Thymus (tissue), 11 donors: ENCODE data around the gene TRAPPC8. TPM values are rescaled to one million over a fixed set of nuclear protein-coding genes. Genes with fewer than 3 reads are reported as not detected.
"Not testable (repeated sequence)": the region's sequence is repeated elsewhere in the genome, so short reads cannot be mapped to it uniquely, and the experiment has no call there.

Source experiments
- DNase-seq, 9 donors: peaks; one replicate each; pipeline ENCODE4 v3.0.0-alpha.2; 2013; ENCODE audit warnings: low spot score in 9 of 9, low read depth in 6 of 9, missing footprints in 1 of 9
- H3K27ac ChIP-seq, 2 donors: one replicate each; pipeline ENCODE4 v1.5.1; 2013; ENCODE audit warnings: control low read depth in 1 of 2, low read depth in 1 of 2, low read length in 1 of 2, mild to moderate bottlenecking in 1 of 2, moderate library complexity in 1 of 2
- H3K27me3 ChIP-seq, 2 donors: one replicate each; pipeline ENCODE4 v1.5.1; 2013; ENCODE audit warnings: low read length in 1 of 2; ENCODE audit not compliant: control insufficient read depth in 2 of 2, insufficient read depth in 1 of 2
- H3K36me3 ChIP-seq, 2 donors: one replicate each; pipeline ENCODE4 v1.5.1; 2013; ENCODE audit warnings: low read length in 1 of 2, mild to moderate bottlenecking in 1 of 2, moderate library complexity in 1 of 2; ENCODE audit not compliant: control insufficient read depth in 2 of 2, insufficient read depth in 2 of 2
- H3K4me1 ChIP-seq, 2 donors: one replicate each; pipeline ENCODE4 v1.5.1; 2013; ENCODE audit warnings: low read length in 2 of 2; ENCODE audit not compliant: control insufficient read depth in 2 of 2, insufficient read depth in 2 of 2
- H3K4me3 ChIP-seq, 2 donors: one replicate each; pipeline ENCODE4 v1.5.1; 2013; ENCODE audit warnings: low read length in 2 of 2, control low read depth in 1 of 2, mild to moderate bottlenecking in 1 of 2
- H3K9me3 ChIP-seq, 2 donors: one replicate each; pipeline ENCODE4 v1.5.1; 2013; ENCODE audit warnings: low read length in 1 of 2, mild to moderate bottlenecking in 1 of 2; ENCODE audit not compliant: control insufficient read depth in 2 of 2, insufficient read depth in 1 of 2
- whole genome bisulfite sequencing: extraction: QIAGEN DNeasy Blood & Tissue Kit; methylation state at CpG from one replicate; pipeline ENCODE4 v1.1.7; 2013; 5-methylcytosine and 5-hydroxymethylcytosine counted together
- polyA plus RNA-seq: library from polyadenylated mRNA; stranded (reverse); fragments of 200-250 nt; gene quantifications from one replicate; pipeline ENCODE4 v1.2.3, GENCODE V29; 2013
- total RNA-seq: library from RNA; stranded (reverse); fragments of 120-200 nt; gene quantifications from one replicate; pipeline ENCODE4 v1.2.4, GENCODE V29; 2013
- donor health status: healthy.

The TRAPPC8 gene
- total and polyA plus RNA-seq, 2 donors, result 49.2 to 54.6 TPM

- peaks cover 20 to 37% of the 10 kb centered on the region in 2 donors for H3K36me3 ChIP-seq
These were observed 11.6 kb downstream of the TRAPPC8 start for GRCh38 chr18:31931163-31931885.

GRCh38 chr18:31929273-31929672 lies 13.7 kb downstream of the TRAPPC8 start:
- Histone ChIP-seq H3K27ac (no peak overlapping the region), H3K36me3 (peaks cover 22 to 32% of the 10 kb centered on the region in 2 donors), H3K4me3 (no peak overlapping the region), H3K27me3 (no peaks in the 10 kb centered on the region), H3K9me3 (no peaks in the 10 kb centered on the region), H3K4me1 (no peaks in the 10 kb centered on the region)
- DNase-seq, result no peak

More at GRCh38 chr18:31931163-31931885, 11.6 kb downstream of the TRAPPC8 start:
- Histone ChIP-seq H3K4me3 (no peak overlapping the region), H3K27me3 (no peaks in the 10 kb centered on the region), H3K9me3 (no peaks in the 10 kb centered on the region), H3K27ac (no peak overlapping the region), H3K4me1 (no peaks in the 10 kb centered on the region)
- no peak for DNase-seq
- WGBS, result 97% methylated on average over 6 of the region's 6 CpGs

DNA sequence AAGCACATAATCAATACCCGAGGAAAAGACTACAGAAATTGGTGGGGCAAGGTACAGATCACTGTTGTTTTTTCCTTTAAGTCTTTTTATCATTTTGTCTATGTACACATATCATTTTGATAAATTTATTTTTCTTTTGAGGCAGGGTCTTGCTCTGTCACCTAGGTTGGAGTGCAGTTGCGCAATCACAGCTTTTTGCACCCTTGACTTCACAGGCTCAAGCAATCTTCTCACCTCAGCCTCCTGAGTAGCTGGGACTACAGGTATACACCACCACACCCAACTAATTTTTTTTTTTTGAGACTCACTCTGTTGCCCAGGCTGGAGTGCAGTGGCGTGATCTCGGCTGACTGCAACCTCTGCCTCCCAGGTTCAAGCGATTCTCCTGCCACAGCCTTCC lies 15.9 kb downstream of the TRAPPC8 start:
- 99% methylated on average over 5 of the region's 5 CpGs for WGBS
- not testable (repeated sequence) for H3K27me3 ChIP-seq, H3K4me1 ChIP-seq, H3K4me3 ChIP-seq, H3K9me3 ChIP-seq, DNase-seq, H3K27ac ChIP-seq
- peaks cover 29 to 40% of the 10 kb centered on the region in 2 donors for H3K36me3 ChIP-seq

- no peaks in the 10 kb centered on the region for H3K27me3 ChIP-seq
- no peaks in the 10 kb centered on the region for H3K4me1 ChIP-seq
- WGBS, result 97% methylated on average over 3 of the region's 3 CpGs
- DNase-seq, result no peak
- H3K9me3 ChIP-seq, result no peaks in the 10 kb centered on the region
- no peak overlapping the region for H3K27ac ChIP-seq
- no peak overlapping the region for H3K4me3 ChIP-seq
- H3K36me3 ChIP-seq, result peaks cover 16 to 20% of the 10 kb centered on the region in 2 donors
These were observed 22.7 kb downstream of the TRAPPC8 start for GRCh38 chr18:31920277-31920676.

GRCh38 chr18:31919366-31919765 lies 23.6 kb downstream of the TRAPPC8 start:
- H3K4me3 ChIP-seq, H3K4me1 ChIP-seq, H3K27me3 ChIP-seq, H3K27ac ChIP-seq, H3K9me3 ChIP-seq, DNase-seq: not testable (repeated sequence)
- WGBS, result over 99% methylated on average over 5 of the region's 5 CpGs
- H3K36me3 ChIP-seq, result peaks cover 16 to 28% of the 10 kb centered on the region in 2 donors

GRCh38 chr18:31918733-31919132 lies 24.2 kb downstream of the TRAPPC8 start:
- no peak overlapping the region for H3K27ac ChIP-seq
- H3K9me3 ChIP-seq, result no peaks in the 10 kb centered on the region
- no peak overlapping the region for H3K4me3 ChIP-seq
- peaks cover 16 to 32% of the 10 kb centered on the region in 2 donors for H3K36me3 ChIP-seq
- no peaks in the 10 kb centered on the region for H3K4me1 ChIP-seq
- H3K27me3 ChIP-seq, result no peaks in the 10 kb centered on the region
- WGBS, result 97% methylated on average over 1 of the region's 1 CpG
- DNase-seq, result no peak

GRCh38 chr18:31901063-31901462 lies 41.9 kb downstream of the TRAPPC8 start:
- Histone ChIP-seq H3K27ac (no peak overlapping the region), H3K9me3 (no peaks in the 10 kb centered on the region), H3K27me3 (no peaks in the 10 kb centered on the region), H3K36me3 (peaks cover 15 to 54% of the 10 kb centered on the region in 2 donors), H3K4me1 (no peaks in the 10 kb centered on the region), H3K4me3 (no peak overlapping the region)
- DNase-seq, result no peak

DNA sequence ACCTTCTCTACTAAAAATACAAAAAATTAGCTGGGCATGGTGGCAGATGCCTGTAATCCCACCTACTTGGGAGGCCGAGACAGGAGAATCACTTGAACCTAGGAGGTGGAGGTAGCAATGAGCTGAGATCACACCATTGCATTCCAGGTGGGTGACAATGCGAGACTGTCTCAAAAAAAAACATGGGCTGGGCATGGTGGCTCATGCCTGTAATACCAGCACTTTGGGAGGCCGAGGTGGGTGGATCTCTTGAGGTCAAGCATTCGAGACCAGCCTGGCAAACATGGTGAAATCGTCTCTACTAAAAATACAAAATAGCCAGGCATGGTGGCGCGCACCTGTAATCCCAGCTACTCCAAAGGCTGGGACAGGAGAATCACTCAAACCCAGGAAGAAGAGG lies 43.2 kb downstream of the TRAPPC8 start:
- H3K9me3 ChIP-seq, H3K27me3 ChIP-seq, DNase-seq, H3K27ac ChIP-seq, H3K4me1 ChIP-seq, H3K4me3 ChIP-seq: not testable (repeated sequence)
- 98% methylated on average over 7 of the region's 7 CpGs for WGBS
- peaks cover 15 to 55% of the 10 kb centered on the region in 2 donors for H3K36me3 ChIP-seq

GRCh38 chr18:31892936-31893335 lies 50.0 kb downstream of the TRAPPC8 start:
- Histone ChIP-seq H3K27me3 (no peaks in the 10 kb centered on the region), H3K36me3 (peaks cover 9 to 56% of the 10 kb centered on the region in 2 donors), H3K4me3 (no peak overlapping the region), H3K27ac (no peak overlapping the region), H3K9me3 (no peaks in the 10 kb centered on the region), H3K4me1 (no peaks in the 10 kb centered on the region)
- DNase-seq, result no peak
- WGBS, result 98% methylated on average over 4 of the region's 4 CpGs
